Measurements from ENCODE around the gene GSK3B. TPM values are rescaled to one million over a fixed set of nuclear protein-coding genes. Genes with fewer than 3 reads are reported as not detected.

The GSK3B gene
- total RNA-seq, 1 experiment from 2014 or later: 50.0 TPM

DNA sequence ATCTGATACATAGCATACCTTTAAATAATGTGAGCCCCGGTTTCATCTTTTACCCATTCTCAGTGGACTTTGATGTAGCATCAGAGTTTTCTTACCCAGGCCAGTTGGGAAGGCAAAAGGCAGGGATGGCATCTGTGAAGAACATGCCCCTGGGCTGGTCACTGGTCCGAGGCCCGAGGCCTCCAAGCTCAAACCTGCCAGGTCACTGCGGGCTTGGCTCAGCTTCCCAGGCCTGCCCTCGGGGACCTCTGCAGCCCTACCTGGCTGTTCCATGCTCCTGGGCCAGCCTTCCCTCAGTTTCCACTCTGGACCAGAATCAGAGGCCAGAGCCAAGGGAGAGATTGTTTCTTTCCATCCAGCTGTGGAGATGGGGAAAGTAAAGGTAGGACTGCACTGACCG, 285.4 kb downstream of the GSK3B start:
- intact Hi-C loops (cut with micrococcal nuclease): no loop called here
- ChIA-PET RAD21 (ENCODE audit: low non-redundant PET in 1 of 2, low total read pairs in 2 of 2, uncharacterized antibody in 2 of 2, unreplicated experiment in 2 of 2) (no interaction called here), CTCF (no interaction called here), POLR2A (no interaction called here)
- Histone ChIP-seq H3K27ac (ENCODE audit: low read depth, low read length) (no peak overlapping the region), H3K79me2 (ENCODE audit: insufficient read depth, low read length) (no peaks in the 10 kb centered on the region), H3K4me3 (replicated peaks in 1 of 2; ENCODE audit: low read depth in 1 of 2, low read length in 2 of 2) (no peak overlapping the region), H3K9ac (ENCODE audit: low read length) (no peak overlapping the region), H3K9me3 (ENCODE audit: control insufficient read depth in 1 of 2, insufficient read depth in 1 of 2, low read depth in 1 of 2, low read length in 2 of 2) (no peaks in the 10 kb centered on the region), H4K20me1 (ENCODE audit: insufficient read depth) (no peaks in the 10 kb centered on the region), H3K4me2 (ENCODE audit: low read length) (no peak overlapping the region), H3K36me3 (ENCODE audit: control insufficient read depth in 1 of 2, insufficient read depth in 2 of 2, low read length in 2 of 2) (no peaks in the 10 kb centered on the region), H3K27me3 (ENCODE audit: insufficient read depth, low read length) (no peaks in the 10 kb centered on the region), H2AFZ (ENCODE audit: low read depth, low read length, poor library complexity, severe bottlenecking) (no peak overlapping the region), H3K4me1 (ENCODE audit: control insufficient read depth in 1 of 2, insufficient read depth in 2 of 2, low read length in 2 of 2) (no peaks in the 10 kb centered on the region), H3K9me2 (ENCODE audit: insufficient read depth) (no peaks in the 10 kb centered on the region)
- TF ChIP-seq FOSL1 (IDR thresholded peaks at IDR 0.05; ENCODE audit: low read depth): no peak
- TF ChIP-seq POLR2A (IDR thresholded peaks at IDR 0.05; ENCODE audit: borderline replicate concordance, extremely low read depth, insufficient read depth, insufficient read length): no peak
- ATAC-seq (no peak), DNase-seq (ENCODE audit: low read depth, low spot score) (no peak)
- no TSS peak for BruUV-seq (replicated peaks)

DNA sequence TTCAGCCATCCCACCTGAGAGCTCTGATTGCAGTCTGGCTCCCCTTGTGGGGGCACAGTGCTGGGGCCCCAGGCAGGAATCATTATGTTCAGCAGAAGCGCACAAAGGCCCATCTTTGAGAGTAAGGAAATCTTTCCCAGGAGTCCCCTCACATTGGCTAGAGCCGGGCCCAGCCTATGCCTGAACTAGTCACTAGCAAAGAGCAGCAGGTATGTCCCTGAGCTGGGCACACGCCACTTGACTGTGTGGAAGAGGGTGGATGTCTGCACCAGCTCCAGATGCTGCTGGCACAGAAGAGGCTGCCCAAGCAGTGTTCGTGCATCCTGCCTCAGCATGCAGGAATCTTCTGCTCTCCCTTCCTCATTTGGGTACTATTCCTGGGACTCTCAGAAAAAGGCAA, 286.0 kb downstream of the GSK3B start:
- no peak overlapping the region for H2AFZ ChIP-seq (ENCODE audit: low read depth, low read length, poor library complexity, severe bottlenecking)
- no TSS peak for BruUV-seq (replicated peaks)
- H3K27me3 ChIP-seq (ENCODE audit: insufficient read depth, low read length): no peaks in the 10 kb centered on the region
- CTCF ChIA-PET: no interaction called here
- no peaks in the 10 kb centered on the region for H3K79me2 ChIP-seq (ENCODE audit: insufficient read depth, low read length)
- H3K9ac ChIP-seq (ENCODE audit: low read length): no peak overlapping the region
- intact Hi-C loops (cut with micrococcal nuclease): no loop called here
- POLR2A ChIA-PET: no interaction called here
- H3K27ac ChIP-seq (ENCODE audit: low read depth, low read length): no peak overlapping the region
- H3K9me2 ChIP-seq (ENCODE audit: insufficient read depth): no peaks in the 10 kb centered on the region
- H3K4me1 ChIP-seq (ENCODE audit: control insufficient read depth in 1 of 2, insufficient read depth in 2 of 2, low read length in 2 of 2): no peaks in the 10 kb centered on the region
- no peak overlapping the region for H3K4me3 ChIP-seq (replicated peaks in 1 of 2; ENCODE audit: low read depth in 1 of 2, low read length in 2 of 2)
- no peaks in the 10 kb centered on the region for H3K36me3 ChIP-seq (ENCODE audit: control insufficient read depth in 1 of 2, insufficient read depth in 2 of 2, low read length in 2 of 2)
- H4K20me1 ChIP-seq (ENCODE audit: insufficient read depth): no peaks in the 10 kb centered on the region
- TF ChIP-seq ZNF274 (IDR thresholded peaks at IDR 0.05; ENCODE audit: low read depth, low read length) (no peak), YY1 (IDR thresholded peaks at IDR 0.05; ENCODE audit: extremely low read depth, insufficient replicate concordance, low read depth, low read length) (no peak), TCF7L2 (IDR thresholded peaks at IDR 0.05; ENCODE audit: borderline replicate concordance, extremely low read depth, insufficient read depth, insufficient read length) (no peak)
- TF ChIP-seq, protein P1, sequence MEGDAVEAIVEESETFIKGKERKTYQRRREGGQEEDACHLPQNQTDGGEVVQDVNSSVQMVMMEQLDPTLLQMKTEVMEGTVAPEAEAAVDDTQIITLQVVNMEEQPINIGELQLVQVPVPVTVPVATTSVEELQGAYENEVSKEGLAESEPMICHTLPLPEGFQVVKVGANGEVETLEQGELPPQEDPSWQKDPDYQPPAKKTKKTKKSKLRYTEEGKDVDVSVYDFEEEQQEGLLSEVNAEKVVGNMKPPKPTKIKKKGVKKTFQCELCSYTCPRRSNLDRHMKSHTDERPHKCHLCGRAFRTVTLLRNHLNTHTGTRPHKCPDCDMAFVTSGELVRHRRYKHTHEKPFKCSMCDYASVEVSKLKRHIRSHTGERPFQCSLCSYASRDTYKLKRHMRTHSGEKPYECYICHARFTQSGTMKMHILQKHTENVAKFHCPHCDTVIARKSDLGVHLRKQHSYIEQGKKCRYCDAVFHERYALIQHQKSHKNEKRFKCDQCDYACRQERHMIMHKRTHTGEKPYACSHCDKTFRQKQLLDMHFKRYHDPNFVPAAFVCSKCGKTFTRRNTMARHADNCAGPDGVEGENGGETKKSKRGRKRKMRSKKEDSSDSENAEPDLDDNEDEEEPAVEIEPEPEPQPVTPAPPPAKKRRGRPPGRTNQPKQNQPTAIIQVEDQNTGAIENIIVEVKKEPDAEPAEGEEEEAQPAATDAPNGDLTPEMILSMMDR (IDR thresholded peaks at IDR 0.05 in 2 of 3, conservative IDR thresholded peaks at IDR 0.05 in 1 of 3; ENCODE audit: borderline replicate concordance in 1 of 3, insufficient read depth in 1 of 3, low read depth in 2 of 3, low read length in 2 of 3): no peak
- ATAC-seq (no peak), DNase-seq (ENCODE audit: low read depth, low spot score) (no peak)
- H3K9me3 ChIP-seq (ENCODE audit: control insufficient read depth in 1 of 2, insufficient read depth in 1 of 2, low read depth in 1 of 2, low read length in 2 of 2): no peaks in the 10 kb centered on the region
- H3K4me2 ChIP-seq (ENCODE audit: low read length): no peak overlapping the region
- RAD21 ChIA-PET (ENCODE audit: low non-redundant PET in 1 of 2, low total read pairs in 2 of 2, uncharacterized antibody in 2 of 2, unreplicated experiment in 2 of 2): no interaction called here

Data from HCT116 (cell line).